ENCODE measurements around the gene MPIG6B.

The MPIG6B gene

GRCh38 chr6:31739639-31740396, 16.6 kb downstream of the MPIG6B start, which contains the start of gene MSH5:
MSH5 (plus strand) TSS chr6:31740005; CDS start chr6:31740467, 462 bp downstream.
- Histone ChIP-seq H4K20me1 (ENCODE audit: insufficient read depth, low read length) (no peaks in the 10 kb centered on the region), H3K79me2 (ENCODE audit: low read length) (peaks cover 27% of the 10 kb centered on the region), H3K36me3 (replicated peaks; ENCODE audit: insufficient read depth, low read length) (no peaks in the 10 kb centered on the region), H2AFZ (ENCODE audit: low read length) (peak within 1 kb of the TSS; percentile 47), H3F3A (ENCODE audit: insufficient read depth, low read length) (peaks cover 42% of the 10 kb centered on the region), H3K4me2 (ENCODE audit: low read depth, low read length) (peak within 1 kb of the TSS; percentile 99), H3K9me2 (replicated peaks; ENCODE audit: insufficient read depth, low read length) (no peaks in the 10 kb centered on the region), H3K27ac (ENCODE audit: low read length) (peak within 1 kb of the TSS; percentile 98), H3K4me1 (ENCODE audit: low read length) (peaks cover 24% of the 10 kb centered on the region), H3K9ac (ENCODE audit: low read length) (peak within 1 kb of the TSS; percentile 99), H3K27me3 (replicated peaks; ENCODE audit: insufficient read depth, low read length) (no peaks in the 10 kb centered on the region), H3K9me3 (replicated peaks; ENCODE audit: insufficient read depth, low read length) (no peaks in the 10 kb centered on the region), H3K4me3 (ENCODE audit: low read length) (peak within 1 kb of the TSS; percentile 78)
- DNase-seq = peak; percentile 99
- no peak for TF ChIP-seq EZH2 (optimal IDR thresholded peaks at IDR 0.05; ENCODE audit: low read depth, low read length)
- TF ChIP-seq EZH2phosphoT487 (IDR thresholded peaks at IDR 0.05; ENCODE audit: low read length) = no peak
- no peak for TF ChIP-seq CTCF (IDR thresholded peaks at IDR 0.05; ENCODE audit: low read length)

- H3K79me2 ChIP-seq (ENCODE audit: low read length) = peaks cover 19% of the 10 kb centered on the region
- no peaks in the 10 kb centered on the region for H3K9me2 ChIP-seq (replicated peaks; ENCODE audit: insufficient read depth, low read length)
- H3K27ac ChIP-seq (ENCODE audit: low read length) = peak overlapping the region; percentile 98
- H3K27me3 ChIP-seq (replicated peaks; ENCODE audit: insufficient read depth, low read length) = no peaks in the 10 kb centered on the region
- peak; percentile 43 for DNase-seq
- H3K9me3 ChIP-seq (replicated peaks; ENCODE audit: insufficient read depth, low read length) = no peaks in the 10 kb centered on the region
- H4K20me1 ChIP-seq (ENCODE audit: insufficient read depth, low read length) = no peaks in the 10 kb centered on the region
- H3K36me3 ChIP-seq (replicated peaks; ENCODE audit: insufficient read depth, low read length) = no peaks in the 10 kb centered on the region
- H3K4me1 ChIP-seq (ENCODE audit: low read length) = peaks cover 24% of the 10 kb centered on the region
- peaks cover 35% of the 10 kb centered on the region for H3F3A ChIP-seq (ENCODE audit: insufficient read depth, low read length)
- H2AFZ ChIP-seq (ENCODE audit: low read length) = peak overlapping the region; percentile 47
- peak overlapping the region; percentile 99 for H3K9ac ChIP-seq (ENCODE audit: low read length)
- H3K4me2 ChIP-seq (ENCODE audit: low read depth, low read length) = peak overlapping the region; percentile 93
- H3K4me3 ChIP-seq (ENCODE audit: low read length) = peak overlapping the region; percentile 78
- TF ChIP-seq EZH2phosphoT487 (IDR thresholded peaks at IDR 0.05; ENCODE audit: low read length) = no peak
- no peak for TF ChIP-seq EZH2 (optimal IDR thresholded peaks at IDR 0.05; ENCODE audit: low read depth, low read length)
- no peak for TF ChIP-seq CTCF (IDR thresholded peaks at IDR 0.05; ENCODE audit: low read length)
Measured at GRCh38 chr6:31740397-31741223, 17.4 kb downstream of the MPIG6B start.

GRCh38 chr6:31741815-31742214, 18.6 kb downstream of the MPIG6B start:
- DNase-seq = no peak
- Histone ChIP-seq H2AFZ (ENCODE audit: low read length) (no peak overlapping the region), H3K79me2 (ENCODE audit: low read length) (peaks cover 7% of the 10 kb centered on the region), H3K9me3 (replicated peaks; ENCODE audit: insufficient read depth, low read length) (no peaks in the 10 kb centered on the region), H3K4me2 (ENCODE audit: low read depth, low read length) (no peak overlapping the region), H3K4me3 (ENCODE audit: low read length) (no peak overlapping the region), H3K36me3 (replicated peaks; ENCODE audit: insufficient read depth, low read length) (no peaks in the 10 kb centered on the region), H3F3A (ENCODE audit: insufficient read depth, low read length) (peaks cover 24% of the 10 kb centered on the region), H3K4me1 (ENCODE audit: low read length) (peaks cover 21% of the 10 kb centered on the region), H3K27me3 (replicated peaks; ENCODE audit: insufficient read depth, low read length) (no peaks in the 10 kb centered on the region), H4K20me1 (ENCODE audit: insufficient read depth, low read length) (no peaks in the 10 kb centered on the region), H3K27ac (ENCODE audit: low read length) (no peak overlapping the region), H3K9ac (ENCODE audit: low read length) (no peak overlapping the region), H3K9me2 (replicated peaks; ENCODE audit: insufficient read depth, low read length) (no peaks in the 10 kb centered on the region)
- TF ChIP-seq EZH2phosphoT487 (IDR thresholded peaks at IDR 0.05; ENCODE audit: low read length) = no peak
- TF ChIP-seq EZH2 (optimal IDR thresholded peaks at IDR 0.05; ENCODE audit: low read depth, low read length) = no peak
- no peak for TF ChIP-seq CTCF (IDR thresholded peaks at IDR 0.05; ENCODE audit: low read length)

Data from MM.1S (cell line).